ENCODE measurements around the gene CD63. TPM values are rescaled to one million over a fixed set of nuclear protein-coding genes. Genes with fewer than 3 reads are reported as not detected.

Gene CD63
- total RNA-seq (1,401 and 1,504 TPM in 2 replicates), polyA plus RNA-seq (2,624 and 2,749 TPM in 2 replicates)

- H3K27ac ChIP-seq = peak within 1 kb of the TSS; percentile 99
- peak within 1 kb of the TSS; percentile 97 for H3K4me3 ChIP-seq
- H3K27me3 ChIP-seq = no peaks in the 10 kb centered on the region
- H3K36me3 ChIP-seq (replicated peaks; ENCODE audit: insufficient read depth, low read depth) = no peaks in the 10 kb centered on the region
- TF ChIP-seq EZH2 (IDR thresholded peaks at IDR 0.05; ENCODE audit: borderline replicate concordance) = no peak
- TF ChIP-seq, protein P1, sequence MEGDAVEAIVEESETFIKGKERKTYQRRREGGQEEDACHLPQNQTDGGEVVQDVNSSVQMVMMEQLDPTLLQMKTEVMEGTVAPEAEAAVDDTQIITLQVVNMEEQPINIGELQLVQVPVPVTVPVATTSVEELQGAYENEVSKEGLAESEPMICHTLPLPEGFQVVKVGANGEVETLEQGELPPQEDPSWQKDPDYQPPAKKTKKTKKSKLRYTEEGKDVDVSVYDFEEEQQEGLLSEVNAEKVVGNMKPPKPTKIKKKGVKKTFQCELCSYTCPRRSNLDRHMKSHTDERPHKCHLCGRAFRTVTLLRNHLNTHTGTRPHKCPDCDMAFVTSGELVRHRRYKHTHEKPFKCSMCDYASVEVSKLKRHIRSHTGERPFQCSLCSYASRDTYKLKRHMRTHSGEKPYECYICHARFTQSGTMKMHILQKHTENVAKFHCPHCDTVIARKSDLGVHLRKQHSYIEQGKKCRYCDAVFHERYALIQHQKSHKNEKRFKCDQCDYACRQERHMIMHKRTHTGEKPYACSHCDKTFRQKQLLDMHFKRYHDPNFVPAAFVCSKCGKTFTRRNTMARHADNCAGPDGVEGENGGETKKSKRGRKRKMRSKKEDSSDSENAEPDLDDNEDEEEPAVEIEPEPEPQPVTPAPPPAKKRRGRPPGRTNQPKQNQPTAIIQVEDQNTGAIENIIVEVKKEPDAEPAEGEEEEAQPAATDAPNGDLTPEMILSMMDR (IDR thresholded peaks at IDR 0.05; ENCODE audit: poor library complexity) = no peak
- no peak for TF ChIP-seq EZH2phosphoT487 (IDR thresholded peaks at IDR 0.05; ENCODE audit: low read depth, severe bottlenecking, unreplicated experiment)
- no peaks in the 10 kb centered on the region for H3K9me2 ChIP-seq (replicated peaks; ENCODE audit: insufficient read depth)
- H3K4me2 ChIP-seq = peak within 1 kb of the TSS; percentile 81
- peaks cover 22% of the 10 kb centered on the region for H3K4me1 ChIP-seq (ENCODE audit: insufficient read depth)
- peak within 1 kb of the TSS; percentile 34 for H2AFZ ChIP-seq
- H3K9me3 ChIP-seq (ENCODE audit: low read depth) = no peaks in the 10 kb centered on the region
- peaks cover 26% of the 10 kb centered on the region for H4K20me1 ChIP-seq (ENCODE audit: insufficient read depth, poor library complexity, severe bottlenecking)
- H3K79me2 ChIP-seq = peaks cover 57% of the 10 kb centered on the region
- WGBS (ENCODE audit: low lambda C conversion rate, missing lambda C conversion rate) = 4% methylated on average over 27 of the region's 61 CpGs
- DNase-seq (ENCODE audit: low spot score) = peak; percentile 96
Measured at GRCh38 chr12:55728939-55729818, at the start of gene CD63. Gene CD63 (minus strand): TSS chr12:55729009. CDS start chr12:55728341, 668 bp downstream.

- TF ChIP-seq EZH2phosphoT487 (IDR thresholded peaks at IDR 0.05; ENCODE audit: low read depth, severe bottlenecking, unreplicated experiment) = no peak
- no peak for TF ChIP-seq EZH2 (IDR thresholded peaks at IDR 0.05; ENCODE audit: borderline replicate concordance)
- TF ChIP-seq, protein P1 (IDR thresholded peaks at IDR 0.05; ENCODE audit: poor library complexity) = no peak
- Histone ChIP-seq H4K20me1 (ENCODE audit: insufficient read depth, poor library complexity, severe bottlenecking) (peaks cover 4% of the 10 kb centered on the region), H3K4me3 (no peak overlapping the region), H3K27me3 (no peaks in the 10 kb centered on the region), H3K79me2 (peaks cover 31% of the 10 kb centered on the region), H3K9me2 (replicated peaks; ENCODE audit: insufficient read depth) (no peaks in the 10 kb centered on the region), H2AFZ (no peak overlapping the region), H3K9me3 (ENCODE audit: low read depth) (no peaks in the 10 kb centered on the region), H3K4me2 (no peak overlapping the region), H3K36me3 (replicated peaks; ENCODE audit: insufficient read depth, low read depth) (no peaks in the 10 kb centered on the region), H3K4me1 (ENCODE audit: insufficient read depth) (no peaks in the 10 kb centered on the region), H3K27ac (no peak overlapping the region)
- no peak for DNase-seq (ENCODE audit: low spot score)
- WGBS (ENCODE audit: low lambda C conversion rate, missing lambda C conversion rate) = 95% methylated on average over 3 of the region's 3 CpGs
Measured at GRCh38 chr12:55777856-55778255, 49.0 kb upstream of the CD63 start.

DNA sequence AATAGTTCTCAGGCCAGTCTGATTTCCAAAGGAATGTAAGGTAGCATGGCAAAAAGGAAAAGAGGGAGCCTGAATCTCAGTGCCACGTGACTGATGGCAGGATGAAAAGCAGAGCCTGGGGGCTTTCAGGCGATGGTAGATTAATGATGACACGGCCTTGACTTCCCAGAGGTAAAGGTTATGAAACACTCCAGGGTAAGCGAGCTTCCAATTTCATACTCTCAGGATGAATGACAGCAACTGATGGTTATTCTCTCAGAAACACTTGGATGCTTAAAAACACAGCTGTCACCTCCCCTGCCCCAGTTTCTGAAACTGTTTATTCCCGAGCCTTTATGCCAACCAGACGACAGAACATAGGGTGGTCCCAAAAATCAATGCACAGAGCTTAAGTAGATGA is 42.9 kb upstream of the CD63 start:
- TF ChIP-seq EZH2phosphoT487 (IDR thresholded peaks at IDR 0.05; ENCODE audit: low read depth, severe bottlenecking, unreplicated experiment) (no peak), EZH2 (IDR thresholded peaks at IDR 0.05; ENCODE audit: borderline replicate concordance) (no peak)
- TF ChIP-seq, protein P1 (IDR thresholded peaks at IDR 0.05; ENCODE audit: poor library complexity) = no peak
- Histone ChIP-seq H4K20me1 (ENCODE audit: insufficient read depth, poor library complexity, severe bottlenecking) (peaks cover 3% of the 10 kb centered on the region), H2AFZ (no peak overlapping the region), H3K4me2 (no peak overlapping the region), H3K4me1 (ENCODE audit: insufficient read depth) (no peaks in the 10 kb centered on the region), H3K9me2 (replicated peaks; ENCODE audit: insufficient read depth) (no peaks in the 10 kb centered on the region), H3K36me3 (replicated peaks; ENCODE audit: insufficient read depth, low read depth) (no peaks in the 10 kb centered on the region), H3K79me2 (peaks cover 31% of the 10 kb centered on the region), H3K27me3 (no peaks in the 10 kb centered on the region), H3K4me3 (no peak overlapping the region), H3K27ac (no peak overlapping the region), H3K9me3 (ENCODE audit: low read depth) (no peaks in the 10 kb centered on the region)
- WGBS (ENCODE audit: low lambda C conversion rate, missing lambda C conversion rate) = 63% methylated on average over 6 of the region's 6 CpGs
- no peak for DNase-seq (ENCODE audit: low spot score)

All from hepatocyte (in vitro differentiated cells).